Parathyroid adenoma (tissue), 2 donors: ENCODE data around the gene MAOA.

Source experiments
- H2AFZ ChIP-seq: fragments of 300-600 bp; sonication (generic); one replicate; pipeline ENCODE4 v1.7.0; 2017; ENCODE audit warnings: antibody characterized with exemption, mild to moderate bottlenecking
- H3K27ac ChIP-seq: fragments of 300-600 bp; sonication (generic); one replicate; pipeline ENCODE4 v1.7.0; 2017
- H3K27me3 ChIP-seq: fragments of 300-600 bp; sonication (generic); one replicate; pipeline ENCODE4 v1.7.0; 2017; ENCODE audit warnings: low read length; ENCODE audit not compliant: control insufficient read depth, insufficient read depth
- H3K36me3 ChIP-seq: fragments of 300-600 bp; sonication (generic); one replicate; pipeline ENCODE4 v1.7.0; 2017; ENCODE audit warnings: low read length; ENCODE audit not compliant: control insufficient read depth, insufficient read depth
- H3K4me1 ChIP-seq: fragments of 300-600 bp; sonication (generic); one replicate; pipeline ENCODE4 v1.7.0; 2017; ENCODE audit warnings: control low read depth
- H3K4me2 ChIP-seq: fragments of 300-600 bp; sonication (generic); one replicate; pipeline ENCODE4 v1.7.0; 2017; ENCODE audit warnings: low read length
- H3K4me3 ChIP-seq: fragments of 300-600 bp; sonication (generic); one replicate; pipeline ENCODE4 v1.7.0; 2017; ENCODE audit warnings: low read depth, low read length
- H3K79me2 ChIP-seq: fragments of 300-600 bp; sonication (generic); one replicate; pipeline ENCODE4 v1.7.0; 2017; ENCODE audit warnings: control low read depth
- H3K9ac ChIP-seq: fragments of 300-600 bp; sonication (generic); one replicate; pipeline ENCODE4 v1.7.0; 2017; ENCODE audit warnings: mild to moderate bottlenecking
- H3K9me3 ChIP-seq: fragments of 300-600 bp; sonication (generic); one replicate; pipeline ENCODE4 v1.7.0; 2017; ENCODE audit warnings: low read length; ENCODE audit not compliant: control insufficient read depth
- CTCF ChIP-seq: fragments of 300-600 bp; sonication (generic); IDR thresholded peaks from one replicate; pipeline ENCODE4 v1.7.0; 2017; ENCODE audit warnings: antibody characterized with exemption, mild to moderate bottlenecking
- donor health status: primary hyperparathyroidism.

MAOA gene

GRCh38 chrX:43693602-43694406, 37.7 kb downstream of the MAOA start:
- no peaks in the 10 kb centered on the region for H3K4me1 ChIP-seq
- H3K36me3 ChIP-seq = no peaks in the 10 kb centered on the region
- TF ChIP-seq CTCF = no peak
- H3K79me2 ChIP-seq = no peaks in the 10 kb centered on the region
- H3K27me3 ChIP-seq = no peaks in the 10 kb centered on the region
- H3K4me2 ChIP-seq = no peak overlapping the region
- H3K4me3 ChIP-seq = no peak overlapping the region
- H2AFZ ChIP-seq = no peak overlapping the region
- H3K9ac ChIP-seq = no peak overlapping the region
- H3K9me3 ChIP-seq = no peaks in the 10 kb centered on the region
- H3K27ac ChIP-seq = no peak overlapping the region

- H3K36me3 ChIP-seq = no peaks in the 10 kb centered on the region
- no peak overlapping the region for H3K27ac ChIP-seq
- no peak overlapping the region for H3K4me2 ChIP-seq
- no peak for TF ChIP-seq CTCF
- H3K9ac ChIP-seq = no peak overlapping the region
- H3K9me3 ChIP-seq = no peaks in the 10 kb centered on the region
- H3K79me2 ChIP-seq = no peaks in the 10 kb centered on the region
- no peaks in the 10 kb centered on the region for H3K4me1 ChIP-seq
- no peaks in the 10 kb centered on the region for H3K27me3 ChIP-seq
- no peak overlapping the region for H3K4me3 ChIP-seq
- H2AFZ ChIP-seq = no peak overlapping the region
Measured at GRCh38 chrX:43699475-43699874, 43.4 kb downstream of the MAOA start.

- Histone ChIP-seq H2AFZ (no peak overlapping the region), H3K36me3 (no peaks in the 10 kb centered on the region), H3K27ac (no peak overlapping the region), H3K27me3 (no peaks in the 10 kb centered on the region), H3K9ac (no peak overlapping the region), H3K4me2 (no peak overlapping the region), H3K4me3 (no peak overlapping the region), H3K9me3 (no peaks in the 10 kb centered on the region), H3K79me2 (no peaks in the 10 kb centered on the region), H3K4me1 (no peaks in the 10 kb centered on the region)
- TF ChIP-seq CTCF = no peak
Measured at GRCh38 chrX:43702079-43702524, 46.0 kb downstream of the MAOA start.

GRCh38 chrX:43702660-43703059, 46.6 kb downstream of the MAOA start:
- no peaks in the 10 kb centered on the region for H3K36me3 ChIP-seq
- no peak overlapping the region for H2AFZ ChIP-seq
- H3K4me2 ChIP-seq = no peak overlapping the region
- no peak for TF ChIP-seq CTCF
- no peaks in the 10 kb centered on the region for H3K9me3 ChIP-seq
- H3K27me3 ChIP-seq = no peaks in the 10 kb centered on the region
- no peak overlapping the region for H3K9ac ChIP-seq
- no peak overlapping the region for H3K4me3 ChIP-seq
- H3K79me2 ChIP-seq = no peaks in the 10 kb centered on the region
- H3K4me1 ChIP-seq = no peaks in the 10 kb centered on the region
- no peak overlapping the region for H3K27ac ChIP-seq
